Neural cell (in vitro differentiated cells): ENCODE results near the gene EBPL. TPM values are rescaled to one million over a fixed set of nuclear protein-coding genes. Genes with fewer than 3 reads are reported as not detected.

Source experiments
- H2AFZ ChIP-seq: fragments of 200-600, 300-800 bp; sonication (generic), shearing (Covaris generic); 2 replicates; pipeline ENCODE4 v1.6.0; 2014; ENCODE audit warnings: low read depth, mild to moderate bottlenecking, antibody characterized with exemption, low read length, moderate library complexity
- H3F3A ChIP-seq: fragments of 200-600 bp; shearing (Covaris generic); 2 replicates; pipeline ENCODE4 v1.6.1; 2016; ENCODE audit warnings: mild to moderate bottlenecking, moderate library complexity, mixed read lengths, antibody characterized with exemption, low read length; ENCODE audit not compliant: insufficient read depth, poor library complexity, severe bottlenecking
- H3K27ac ChIP-seq: fragments of 200-600, 300-800 bp; sonication (generic), shearing (Covaris generic); 2 replicates; pipeline ENCODE4 v1.5.1; 2014; ENCODE audit warnings: mild to moderate bottlenecking, low read length, moderate library complexity
- H3K27me3 ChIP-seq: fragments of 300-800, 200-600 bp; sonication (generic), shearing (Covaris generic); 2 replicates; pipeline ENCODE4 v1.6.0; 2014; ENCODE audit warnings: mild to moderate bottlenecking, low read depth, low read length, moderate library complexity; ENCODE audit not compliant: insufficient read depth
- H3K36me3 ChIP-seq: fragments of 300-800, 200-600 bp; sonication (generic), shearing (Covaris generic); 2 replicates; pipeline ENCODE4 v1.5.1; 2014; ENCODE audit warnings: mild to moderate bottlenecking, antibody characterized with exemption, low read length, moderate library complexity; ENCODE audit not compliant: insufficient read depth
- H3K4me2 ChIP-seq: fragments of 300-800, 200-600 bp; sonication (generic), shearing (Covaris generic); 2 replicates; pipeline ENCODE4 v1.6.0; 2014; ENCODE audit warnings: mild to moderate bottlenecking, low read length
- H3K4me3 ChIP-seq: fragments of 300-800, 200-600 bp; sonication (generic), shearing (Covaris generic); 2 replicates; pipeline ENCODE4 v1.5.1; 2014; ENCODE audit warnings: mild to moderate bottlenecking, low read length, moderate library complexity
- H3K79me2 ChIP-seq: fragments of 200-600 bp; shearing (Covaris generic); replicated peaks from 2 replicates; pipeline ENCODE4 v1.6.0; 2014; ENCODE audit warnings: mild to moderate bottlenecking, low read length, moderate library complexity; ENCODE audit not compliant: insufficient read depth
- H3K9ac ChIP-seq: fragments of 300-800, 200-600 bp; sonication (generic), shearing (Covaris generic); 2 replicates; pipeline ENCODE4 v1.6.1; 2016; ENCODE audit warnings: mild to moderate bottlenecking, low read length, mixed read lengths
- H3K9me2 ChIP-seq: fragments of 200-600 bp; shearing (Covaris generic); 2 replicates; pipeline ENCODE4 v1.6.1; 2016; ENCODE audit warnings: mild to moderate bottlenecking, low read length, mixed read lengths; ENCODE audit not compliant: insufficient read depth
- H3K9me3 ChIP-seq: fragments of 200-600, 300-800 bp; sonication (generic), shearing (Covaris generic); 2 replicates; pipeline ENCODE4 v1.6.1; 2016; ENCODE audit warnings: mild to moderate bottlenecking, mixed run types, low read length, moderate library complexity, mixed read lengths
- H4K20me1 ChIP-seq: fragments of 200-600 bp; shearing (Covaris generic); 2 replicates; pipeline ENCODE4 v1.6.1; 2016; ENCODE audit warnings: mild to moderate bottlenecking, mixed run types; ENCODE audit not compliant: insufficient read depth
- CTCF ChIP-seq: fragments of 450-650 bp; IDR thresholded peaks from 2 replicates; pipeline ENCODE4 v1.5.1; 2014; ENCODE audit warnings: antibody characterized with exemption, mild to moderate bottlenecking, moderate library complexity; ENCODE audit not compliant: poor library complexity, severe bottlenecking
- EP300 ChIP-seq: fragments of 450-650 bp; conservative IDR thresholded peaks from 2 replicates; pipeline ENCODE4 v1.6.1; 2014; ENCODE audit warnings: antibody characterized with exemption, mild to moderate bottlenecking, moderate library complexity; ENCODE audit not compliant: poor library complexity, severe bottlenecking
- EZH2 ChIP-seq: fragments of 200-600, 300-800 bp; shearing (Covaris generic), sonication (generic); IDR thresholded peaks from 2 replicates; pipeline ENCODE4 v1.6.1; 2014; ENCODE audit warnings: antibody characterized with exemption, low read length, borderline replicate concordance, mild to moderate bottlenecking; ENCODE audit not compliant: insufficient read depth, poor library complexity, severe bottlenecking
- MXI1 ChIP-seq: fragments of 450-650 bp; conservative IDR thresholded peaks from 2 replicates; pipeline ENCODE4 v1.6.1; 2014; ENCODE audit warnings: antibody characterized with exemption, mild to moderate bottlenecking; ENCODE audit not compliant: poor library complexity, severe bottlenecking
- POLR2AphosphoS5 ChIP-seq: IDR thresholded peaks from 2 replicates; pipeline ENCODE4 v1.6.1; 2012
- RAD21 ChIP-seq: fragments of 450-650 bp; conservative IDR thresholded peaks from 2 replicates; pipeline ENCODE4 v1.6.1; 2014; ENCODE audit warnings: antibody characterized with exemption, mild to moderate bottlenecking, moderate library complexity
- REST ChIP-seq: IDR thresholded peaks from 2 replicates; pipeline ENCODE4 v1.6.1; 2012; ENCODE audit warnings: borderline replicate concordance
- SMC3 ChIP-seq: fragments of 450-650 bp; conservative IDR thresholded peaks from 2 replicates; pipeline ENCODE4 v1.6.1; 2014; ENCODE audit warnings: antibody characterized with exemption, mild to moderate bottlenecking, moderate library complexity; ENCODE audit not compliant: poor library complexity
- TAF1 ChIP-seq: IDR thresholded peaks from 2 replicates; pipeline ENCODE4 v1.6.1; 2012; ENCODE audit warnings: low read depth
- polyA plus RNA-seq: library from polyadenylated mRNA; depleted of rRNA; stranded (reverse); fragments of >200 nt; gene quantifications from 2 replicates; pipeline ENCODE4 v1.2.3, GENCODE V29; 2014

EBPL gene
- polyA plus RNA-seq, 1 donor from 2014 or later: 41.2 TPM

- Histone ChIP-seq H4K20me1 (no peaks in the 10 kb centered on the region), H3K9ac (no peak overlapping the region), H3K4me2 (no peak overlapping the region), H3K27ac (no peak overlapping the region), H3K27me3 (no peaks in the 10 kb centered on the region), H3K9me3 (no peaks in the 10 kb centered on the region), H2AFZ (no peak overlapping the region), H3K9me2 (no peaks in the 10 kb centered on the region), H3K4me3 (no peak overlapping the region), H3K79me2 (peaks cover 6% of the 10 kb centered on the region), H3F3A (no peaks in the 10 kb centered on the region), H3K36me3 (no peaks in the 10 kb centered on the region)
- no peak for TF ChIP-seq POLR2AphosphoS5
Measured at GRCh38 chr13:49693877-49694276, 2.6 kb upstream of the EBPL start.

GRCh38 chr13:49693191-49693733, 2.0 kb upstream of the EBPL start:
- Histone ChIP-seq H3K4me2 (no peak overlapping the region), H3F3A (no peaks in the 10 kb centered on the region), H3K9ac (no peak overlapping the region), H3K79me2 (peaks cover 7% of the 10 kb centered on the region), H3K9me3 (no peaks in the 10 kb centered on the region), H3K36me3 (no peaks in the 10 kb centered on the region), H3K27me3 (no peaks in the 10 kb centered on the region), H2AFZ (no peak overlapping the region), H3K27ac (no peak overlapping the region), H4K20me1 (no peaks in the 10 kb centered on the region), H3K9me2 (no peaks in the 10 kb centered on the region), H3K4me3 (no peak overlapping the region)
- TF ChIP-seq EP300 (no peak), CTCF (no peak), TAF1 (no peak), EZH2 (no peak), MXI1 (no peak), RAD21 (no peak), REST (no peak), SMC3 (no peak), POLR2AphosphoS5 (no peak)
